ENCODE data around the gene CR1. TPM values are rescaled to one million over a fixed set of nuclear protein-coding genes. Genes with fewer than 3 reads are reported as not detected.

Gene CR1
- total RNA-seq, 2 experiments from 2014 or later = 0.18 TPM; not detected in 1

GRCh38 chr1:207644852-207645634 is 149.1 kb downstream of the CR1 start, which contains the start of gene CR1L:
Gene CR1L, plus strand, starts transcription at chr1:207645133. Its CDS starts 101 bp downstream, at chr1:207645234.
- peak within 1 kb of the TSS; percentile 71 for H3K4me3 Mint-ChIP-seq
- no peaks in the 10 kb centered on the region for H3K9me3 Mint-ChIP-seq (ENCODE audit: low read depth)
- CTCF ChIA-PET = no interaction called here
- H3K4me1 Mint-ChIP-seq = peaks cover 12% of the 10 kb centered on the region
- ATAC-seq = peak; percentile 99
- H3K27ac Mint-ChIP-seq = no peak within 1 kb of the TSS
- DNase-seq = peak; percentile 80
- no peaks in the 10 kb centered on the region for H3K36me3 Mint-ChIP-seq
- peaks cover 41% of the 10 kb centered on the region for H3K27me3 Mint-ChIP-seq

- peak overlapping the region; percentile 71 for H3K4me3 Mint-ChIP-seq
Observed at GRCh38 chr1:207645635-207646081, 149.7 kb downstream of the CR1 start.

GRCh38 chr1:207646171-207646570 is 150.2 kb downstream of the CR1 start:
- Mint-ChIP-seq H3K27me3 (peaks cover 36% of the 10 kb centered on the region), H3K4me1 (peaks cover 12% of the 10 kb centered on the region), H3K4me3 (peak overlapping the region; percentile 71), H3K27ac (no peak overlapping the region), H3K9me3 (ENCODE audit: low read depth) (no peaks in the 10 kb centered on the region), H3K36me3 (no peaks in the 10 kb centered on the region)
- DNase-seq = no peak
- CTCF ChIA-PET = no interaction called here
- no peak for ATAC-seq

More at GRCh38 chr1:207645635-207646081, 149.7 kb downstream of the CR1 start:
- no peak for DNase-seq
- Mint-ChIP-seq H3K27ac (no peak overlapping the region), H3K36me3 (no peaks in the 10 kb centered on the region), H3K9me3 (ENCODE audit: low read depth) (no peaks in the 10 kb centered on the region), H3K27me3 (peaks cover 40% of the 10 kb centered on the region), H3K4me1 (peaks cover 12% of the 10 kb centered on the region)
- CTCF ChIA-PET = no interaction called here
- ATAC-seq = no peak

- Mint-ChIP-seq H3K4me3 (no peak overlapping the region), H3K36me3 (no peaks in the 10 kb centered on the region), H3K4me1 (peaks cover 12% of the 10 kb centered on the region), H3K9me3 (ENCODE audit: low read depth) (no peaks in the 10 kb centered on the region), H3K27ac (no peak overlapping the region), H3K27me3 (peaks cover 34% of the 10 kb centered on the region)
- CTCF ChIA-PET = no interaction called here
- no peak for ATAC-seq
- DNase-seq = no peak
Observed at GRCh38 chr1:207646944-207647579, 151.1 kb downstream of the CR1 start.

- H3K27me3 Mint-ChIP-seq = peaks cover 34% of the 10 kb centered on the region
- no peak overlapping the region for H3K4me3 Mint-ChIP-seq
- CTCF ChIA-PET = interaction anchor here (0.9 kb wide), 1 partner anchor 28 kb away, joined by 3 read pairs; no protein-coding TSS in a partner anchor
- H3K27ac Mint-ChIP-seq = no peak overlapping the region
- ATAC-seq (no peak), DNase-seq (no peak)
- no peaks in the 10 kb centered on the region for H3K9me3 Mint-ChIP-seq (ENCODE audit: low read depth)
- no peaks in the 10 kb centered on the region for H3K36me3 Mint-ChIP-seq
- H3K4me1 Mint-ChIP-seq = peaks cover 12% of the 10 kb centered on the region
Observed at GRCh38 chr1:207647671-207648333, 151.8 kb downstream of the CR1 start.

- H3K36me3 Mint-ChIP-seq = no peaks in the 10 kb centered on the region
- peaks cover 32% of the 10 kb centered on the region for H3K27me3 Mint-ChIP-seq
- H3K9me3 Mint-ChIP-seq (ENCODE audit: low read depth) = no peaks in the 10 kb centered on the region
- DNase-seq (no peak), ATAC-seq (no peak)
- H3K4me1 Mint-ChIP-seq = peaks cover 12% of the 10 kb centered on the region
- no peak overlapping the region for H3K27ac Mint-ChIP-seq
- CTCF ChIA-PET = interaction anchor here (0.6 to 0.9 kb wide), 2 partner anchors 11 to 28 kb away, joined by 3 read pairs; no protein-coding TSS in a partner anchor
- H3K4me3 Mint-ChIP-seq = no peak overlapping the region
Observed at GRCh38 chr1:207648334-207649209, 152.6 kb downstream of the CR1 start.

GRCh38 chr1:207649210-207649753 is 153.3 kb downstream of the CR1 start:
- no peaks in the 10 kb centered on the region for H3K36me3 Mint-ChIP-seq
- peaks cover 8% of the 10 kb centered on the region for H3K4me1 Mint-ChIP-seq
- no peak for DNase-seq
- CTCF ChIA-PET = interaction anchor here (0.6 kb wide), 1 partner anchor 10 kb away, joined by 3 read pairs; no protein-coding TSS in a partner anchor
- no peak overlapping the region for H3K27ac Mint-ChIP-seq
- H3K27me3 Mint-ChIP-seq = peaks cover 27% of the 10 kb centered on the region
- H3K9me3 Mint-ChIP-seq (ENCODE audit: low read depth) = no peaks in the 10 kb centered on the region
- no peak overlapping the region for H3K4me3 Mint-ChIP-seq
- no peak for ATAC-seq

- H3K4me1 Mint-ChIP-seq = peaks cover 5% of the 10 kb centered on the region
- no peak for ATAC-seq
Observed at GRCh38 chr1:207649865-207650580, 154.1 kb downstream of the CR1 start.

GRCh38 chr1:207651583-207651982 is 155.6 kb downstream of the CR1 start:
- no peak for ATAC-seq
- Mint-ChIP-seq H3K36me3 (no peaks in the 10 kb centered on the region), H3K4me1 (peaks cover 2% of the 10 kb centered on the region), H3K27me3 (peaks cover 16% of the 10 kb centered on the region), H3K27ac (no peak overlapping the region), H3K4me3 (no peak overlapping the region), H3K9me3 (ENCODE audit: low read depth) (no peaks in the 10 kb centered on the region)
- CTCF ChIA-PET = no interaction called here
- no peak for DNase-seq

More at GRCh38 chr1:207649865-207650580, 154.1 kb downstream of the CR1 start:
- no peak overlapping the region for H3K4me3 Mint-ChIP-seq
- no peaks in the 10 kb centered on the region for H3K36me3 Mint-ChIP-seq
- H3K27ac Mint-ChIP-seq = no peak overlapping the region
- H3K27me3 Mint-ChIP-seq = peaks cover 24% of the 10 kb centered on the region
- DNase-seq = no peak
- no peaks in the 10 kb centered on the region for H3K9me3 Mint-ChIP-seq (ENCODE audit: low read depth)
- CTCF ChIA-PET = no interaction called here

- ATAC-seq = no peak
- Mint-ChIP-seq H3K9me3 (ENCODE audit: low read depth) (no peaks in the 10 kb centered on the region), H3K27ac (no peak overlapping the region)
Observed at GRCh38 chr1:207654320-207654719, 158.4 kb downstream of the CR1 start.

GRCh38 chr1:207658408-207658807 is 162.5 kb downstream of the CR1 start:
- no peaks in the 10 kb centered on the region for H3K36me3 Mint-ChIP-seq
- peaks cover 24% of the 10 kb centered on the region for H3K27me3 Mint-ChIP-seq
- ATAC-seq (no peak), DNase-seq (no peak)
- CTCF ChIA-PET = no interaction called here
- H3K4me1 Mint-ChIP-seq = no peaks in the 10 kb centered on the region
- H3K4me3 Mint-ChIP-seq = no peak overlapping the region
- H3K9me3 Mint-ChIP-seq (ENCODE audit: low read depth) = no peaks in the 10 kb centered on the region
- H3K27ac Mint-ChIP-seq = no peak overlapping the region

More at GRCh38 chr1:207654320-207654719, 158.4 kb downstream of the CR1 start:
- Mint-ChIP-seq H3K4me3 (no peak overlapping the region), H3K27me3 (peaks cover 17% of the 10 kb centered on the region), H3K36me3 (no peaks in the 10 kb centered on the region), H3K4me1 (no peaks in the 10 kb centered on the region)
- DNase-seq = no peak
- CTCF ChIA-PET = no interaction called here

GRCh38 chr1:207658904-207659485 is 163.0 kb downstream of the CR1 start:
- Mint-ChIP-seq H3K4me3 (no peak overlapping the region), H3K9me3 (ENCODE audit: low read depth) (no peaks in the 10 kb centered on the region), H3K4me1 (no peaks in the 10 kb centered on the region), H3K27me3 (peaks cover 27% of the 10 kb centered on the region), H3K27ac (no peak overlapping the region), H3K36me3 (no peaks in the 10 kb centered on the region)
- ATAC-seq (no peak), DNase-seq (no peak)
- CTCF ChIA-PET = interaction anchor here (1.4 kb wide), 1 partner anchor 10 kb away, joined by 3 read pairs; no protein-coding TSS in a partner anchor
